Prostate gland (tissue), 2 donors: ENCODE results near the gene ALG14.

Source experiments
- POLR2A ChIP-seq: fragments of 450-650 bp; IDR thresholded peaks from one replicate; pipeline ENCODE4 v1.6.1; 2016; ENCODE audit warnings: antibody characterized with exemption, mild to moderate bottlenecking
- TF ChIP-seq, protein P1 (sequence below), 4 experiments: fragments of 200-600 bp in 2 of 4; fragments of 450-650 bp in 2 of 4; sonication (generic) in 2 of 4; IDR thresholded peaks; 1 replicate in 3 of 4; 2 replicates in 1 of 4; pipeline ENCODE4 v1.5.1; 2016 to 2019; ENCODE audit warnings: antibody characterized with exemption in 4 of 4, mild to moderate bottlenecking in 2 of 4, moderate library complexity in 2 of 4

DNA sequence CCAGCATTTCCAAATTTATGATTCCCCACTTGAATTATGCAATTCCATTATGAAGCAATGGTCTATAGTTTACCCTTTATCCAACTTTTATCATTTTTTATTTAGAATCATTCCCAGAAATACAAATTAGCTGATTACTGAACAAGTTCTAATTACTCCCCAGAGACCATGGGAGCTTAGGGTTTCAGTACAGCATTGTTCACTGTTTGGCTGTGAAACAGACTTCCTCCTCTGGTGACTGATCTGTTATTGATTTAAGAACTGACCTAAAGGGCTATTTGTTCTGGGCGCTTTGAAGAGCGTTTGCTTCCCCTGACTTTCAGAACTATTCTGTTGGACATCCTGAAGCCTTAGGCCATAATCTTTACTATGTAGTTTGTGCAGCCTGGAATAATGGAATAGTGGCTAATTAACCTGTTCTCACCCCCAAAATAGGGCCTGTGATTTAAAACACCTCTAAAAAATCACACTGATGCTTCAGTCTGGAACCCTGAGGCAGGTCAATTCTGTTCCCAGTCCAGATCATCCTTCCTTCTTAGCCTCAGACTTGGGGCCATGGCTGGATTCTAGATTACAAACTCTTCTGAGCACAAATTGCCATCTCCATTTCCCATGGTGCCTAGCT, 58.7 kb downstream of the ALG14 start:
- TF ChIP-seq, protein P1, sequence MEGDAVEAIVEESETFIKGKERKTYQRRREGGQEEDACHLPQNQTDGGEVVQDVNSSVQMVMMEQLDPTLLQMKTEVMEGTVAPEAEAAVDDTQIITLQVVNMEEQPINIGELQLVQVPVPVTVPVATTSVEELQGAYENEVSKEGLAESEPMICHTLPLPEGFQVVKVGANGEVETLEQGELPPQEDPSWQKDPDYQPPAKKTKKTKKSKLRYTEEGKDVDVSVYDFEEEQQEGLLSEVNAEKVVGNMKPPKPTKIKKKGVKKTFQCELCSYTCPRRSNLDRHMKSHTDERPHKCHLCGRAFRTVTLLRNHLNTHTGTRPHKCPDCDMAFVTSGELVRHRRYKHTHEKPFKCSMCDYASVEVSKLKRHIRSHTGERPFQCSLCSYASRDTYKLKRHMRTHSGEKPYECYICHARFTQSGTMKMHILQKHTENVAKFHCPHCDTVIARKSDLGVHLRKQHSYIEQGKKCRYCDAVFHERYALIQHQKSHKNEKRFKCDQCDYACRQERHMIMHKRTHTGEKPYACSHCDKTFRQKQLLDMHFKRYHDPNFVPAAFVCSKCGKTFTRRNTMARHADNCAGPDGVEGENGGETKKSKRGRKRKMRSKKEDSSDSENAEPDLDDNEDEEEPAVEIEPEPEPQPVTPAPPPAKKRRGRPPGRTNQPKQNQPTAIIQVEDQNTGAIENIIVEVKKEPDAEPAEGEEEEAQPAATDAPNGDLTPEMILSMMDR (IDR thresholded peaks at IDR 0.05) = no peak
- TF ChIP-seq POLR2A = no peak
